Keratinocyte (primary cell): Measurements from ENCODE around the gene PFKFB4. TPM values are rescaled to one million over a fixed set of nuclear protein-coding genes. Genes with fewer than 3 reads are reported as not detected.

Experiments
- DNase-seq: peaks from one replicate; pipeline ENCODE4 v3.0.0-alpha.2; 2011; ENCODE audit warnings: low read depth, missing footprints, low spot score
- FAIRE-seq: peaks from 2 replicates; lab custom pipeline; 2011; peaks lifted over from hg19 to GRCh38; lab: Jason Lieb, UNC
- H2AFZ ChIP-seq: 2 replicates; pipeline ENCODE4 v1.6.0; 2012; ENCODE audit warnings: low read length, control low read depth, inconsistent platforms; ENCODE audit not compliant: control insufficient read depth
- H3K27ac ChIP-seq: 2 replicates; pipeline ENCODE4 v1.5.1; 2011; ENCODE audit warnings: low read length; ENCODE audit not compliant: control insufficient read depth, insufficient read depth
- H3K27me3 ChIP-seq: 3 replicates; pipeline ENCODE4 v1.6.0; 2011; ENCODE audit warnings: low read length; ENCODE audit not compliant: control insufficient read depth, insufficient read depth; ENCODE audit errors: extremely low read depth
- H3K36me3 ChIP-seq, 2 experiments: 2 replicates in 1 of 2; 3 replicates in 1 of 2; pipeline ENCODE4 v1.5.1; 2011; ENCODE audit warnings: low read length in 2 of 2, mild to moderate bottlenecking in 1 of 2; ENCODE audit not compliant: control insufficient read depth in 2 of 2, insufficient read depth in 2 of 2; ENCODE audit errors: extremely low read depth in 1 of 2
- H3K4me1 ChIP-seq: 3 replicates; pipeline ENCODE4 v1.5.1; 2011; ENCODE audit warnings: low read length; ENCODE audit not compliant: control insufficient read depth, insufficient read depth; ENCODE audit errors: extremely low read depth
- H3K4me2 ChIP-seq: 3 replicates; pipeline ENCODE4 v1.6.0; 2011; ENCODE audit warnings: low read depth, low read length; ENCODE audit not compliant: control insufficient read depth, insufficient read depth; ENCODE audit errors: extremely low read depth
- H3K4me3 ChIP-seq, 3 experiments: fragments of 200-600 bp in 1 of 3; sonication (generic) in 1 of 3; 2 replicates in 2 of 3; 3 replicates in 1 of 3; pipeline ENCODE4 v1.5.1; 2011 to 2016; ENCODE audit warnings: low read length in 3 of 3, mild to moderate bottlenecking in 3 of 3, control low read depth in 2 of 3, inconsistent platforms in 1 of 3, low read depth in 1 of 3, mixed read lengths in 1 of 3, mixed run types in 1 of 3, moderate library complexity in 1 of 3; ENCODE audit not compliant: control insufficient read depth in 2 of 3, insufficient read depth in 2 of 3; ENCODE audit errors: extremely low read depth in 1 of 3
- H3K79me2 ChIP-seq: 2 replicates; pipeline ENCODE4 v1.6.0; 2012; ENCODE audit warnings: low read length; ENCODE audit not compliant: control insufficient read depth, insufficient read depth
- H3K9ac ChIP-seq: 3 replicates; pipeline ENCODE4 v1.6.0; 2011; ENCODE audit warnings: low read length; ENCODE audit not compliant: control insufficient read depth, insufficient read depth; ENCODE audit errors: extremely low read depth
- H3K9me1 ChIP-seq: 3 replicates; pipeline ENCODE4 v1.6.0; 2011; ENCODE audit warnings: low read length; ENCODE audit not compliant: control insufficient read depth, insufficient read depth; ENCODE audit errors: extremely low read depth
- H3K9me3 ChIP-seq: 2 replicates; pipeline ENCODE4 v1.5.1; 2012; ENCODE audit warnings: low read depth, low read length; ENCODE audit not compliant: control insufficient read depth
- H4K20me1 ChIP-seq: 3 replicates; pipeline ENCODE4 v1.6.0; 2011; ENCODE audit warnings: low read length; ENCODE audit not compliant: control insufficient read depth, insufficient read depth; ENCODE audit errors: extremely low read depth
- EZH2 ChIP-seq: IDR thresholded peaks from one replicate; pipeline ENCODE4 v1.6.1; 2012; ENCODE audit warnings: inconsistent platforms, mild to moderate bottlenecking, low read length, moderate library complexity
- dilution Hi-C: fragments of 300-500 bp; cut with MboI; formaldehyde crosslinking; loops from one replicate; pipeline ENCODE4 v1.7.0; 2020; ENCODE audit warnings: low sequenced_read_pairs; ENCODE audit not compliant: extremely low pct_ligation_motif_present
- polyA plus RNA-seq, 5 experiments: library from polyadenylated mRNA; depleted of rRNA in 3 of 5; stranded (reverse) in 3 of 5; stranded (forward) in 1 of 5; unstranded in 1 of 5; fragments of >200 nt; gene quantifications; 1 replicate in 1 of 5; 2 replicates in 3 of 5; 3 replicates in 1 of 5; pipeline versions ENCODE4 v1.2.1 to v1.2.3, GENCODE V29; 2011 to 2012; ENCODE audit warnings: missing spikeins in 2 of 5, low read depth in 1 of 5, low replicate concordance in 1 of 5
- TF ChIP-seq, protein P1 (sequence below), 3 experiments: IDR thresholded peaks in 1 of 3; conservative IDR thresholded peaks in 1 of 3; optimal IDR thresholded peaks in 1 of 3; 2 replicates in 2 of 3; 3 replicates in 1 of 3; pipeline versions ENCODE3 to v1.5.1; 2011; ENCODE audit warnings: low read length in 3 of 3, mild to moderate bottlenecking in 3 of 3, moderate library complexity in 2 of 3, control low read depth in 1 of 3, inconsistent platforms in 1 of 3; ENCODE audit not compliant: insufficient read depth in 2 of 3; ENCODE audit errors: extremely low read depth in 1 of 3

The PFKFB4 gene
- polyA plus RNA-seq, 1 donor (not counting 4 experiments of a cell fraction or from before 2014, with no cell fraction given) = 15.1 TPM

DNA sequence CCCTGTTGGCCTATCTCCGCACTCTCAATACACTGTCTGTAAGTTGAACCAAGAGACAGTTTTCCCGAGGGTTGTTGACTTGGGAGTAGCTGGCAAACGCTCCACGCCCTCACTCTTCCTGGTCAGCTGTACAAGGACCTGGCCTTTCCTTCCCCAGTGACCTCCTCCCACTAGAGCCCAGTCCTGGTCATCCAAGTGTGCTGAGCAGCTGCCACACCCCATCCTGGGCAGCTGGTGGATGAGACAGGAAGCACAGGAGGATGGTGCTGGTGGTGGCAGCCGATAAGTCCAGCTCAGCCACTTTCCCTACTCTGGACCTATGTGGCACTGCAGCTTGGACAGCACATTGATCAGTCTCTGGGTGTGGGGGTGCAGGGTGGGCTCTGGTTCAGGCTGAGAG lies 19.8 kb downstream of the PFKFB4 start:
- DNase-seq (no peak), FAIRE-seq (no peak)
- no peak overlapping the region for H3K4me3 ChIP-seq
- no peaks in the 10 kb centered on the region for H3K9me3 ChIP-seq
- no peaks in the 10 kb centered on the region for H4K20me1 ChIP-seq
- no peak overlapping the region for H3K4me2 ChIP-seq
- no peak overlapping the region for H3K27ac ChIP-seq
- no peak overlapping the region for H2AFZ ChIP-seq
- TF ChIP-seq EZH2 = no peak
- TF ChIP-seq, protein P1, sequence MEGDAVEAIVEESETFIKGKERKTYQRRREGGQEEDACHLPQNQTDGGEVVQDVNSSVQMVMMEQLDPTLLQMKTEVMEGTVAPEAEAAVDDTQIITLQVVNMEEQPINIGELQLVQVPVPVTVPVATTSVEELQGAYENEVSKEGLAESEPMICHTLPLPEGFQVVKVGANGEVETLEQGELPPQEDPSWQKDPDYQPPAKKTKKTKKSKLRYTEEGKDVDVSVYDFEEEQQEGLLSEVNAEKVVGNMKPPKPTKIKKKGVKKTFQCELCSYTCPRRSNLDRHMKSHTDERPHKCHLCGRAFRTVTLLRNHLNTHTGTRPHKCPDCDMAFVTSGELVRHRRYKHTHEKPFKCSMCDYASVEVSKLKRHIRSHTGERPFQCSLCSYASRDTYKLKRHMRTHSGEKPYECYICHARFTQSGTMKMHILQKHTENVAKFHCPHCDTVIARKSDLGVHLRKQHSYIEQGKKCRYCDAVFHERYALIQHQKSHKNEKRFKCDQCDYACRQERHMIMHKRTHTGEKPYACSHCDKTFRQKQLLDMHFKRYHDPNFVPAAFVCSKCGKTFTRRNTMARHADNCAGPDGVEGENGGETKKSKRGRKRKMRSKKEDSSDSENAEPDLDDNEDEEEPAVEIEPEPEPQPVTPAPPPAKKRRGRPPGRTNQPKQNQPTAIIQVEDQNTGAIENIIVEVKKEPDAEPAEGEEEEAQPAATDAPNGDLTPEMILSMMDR (optimal IDR thresholded peaks at IDR 0.05 in 1 of 3, IDR thresholded peaks at IDR 0.05 in 1 of 3, conservative IDR thresholded peaks at IDR 0.05 in 1 of 3; ENCODE audit: extremely low read depth in 1 of 3, insufficient read depth in 2 of 3, low read length in 3 of 3) = no peak
- no peak overlapping the region for H3K9ac ChIP-seq
- peaks cover 29 to 30% of the 10 kb centered on the region in 2 experiments for H3K36me3 ChIP-seq
- no peaks in the 10 kb centered on the region for H3K9me1 ChIP-seq
- no peaks in the 10 kb centered on the region for H3K27me3 ChIP-seq
- no peaks in the 10 kb centered on the region for H3K79me2 ChIP-seq
- dilution Hi-C loops = no loop called here
- H3K4me1 ChIP-seq = peaks cover 11% of the 10 kb centered on the region

DNA sequence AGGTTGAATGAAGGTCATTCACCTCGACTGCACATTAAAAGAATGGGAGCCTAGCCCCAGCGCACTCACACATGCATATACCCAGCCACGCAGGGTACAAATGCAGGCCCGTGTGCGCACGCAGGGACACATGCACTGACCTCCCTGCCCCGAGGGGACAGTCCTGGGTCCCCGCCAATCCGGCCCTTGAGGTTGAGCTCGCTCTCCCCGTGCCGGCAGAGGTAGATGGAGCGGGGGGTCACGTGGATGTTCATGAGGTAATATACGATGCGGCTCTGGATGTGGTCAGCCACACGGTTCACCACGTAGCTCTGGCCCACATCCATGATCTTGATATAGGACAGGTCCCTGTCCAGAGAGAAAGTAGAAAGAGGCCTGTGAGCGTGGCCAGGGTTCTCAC lies 20.5 kb downstream of the PFKFB4 start:
- Histone ChIP-seq H3K4me2 (peak overlapping the region; percentile 19), H3K9me3 (no peaks in the 10 kb centered on the region), H4K20me1 (no peaks in the 10 kb centered on the region), H3K4me1 (peaks cover 11% of the 10 kb centered on the region), H3K4me3 (no peak overlapping the region), H3K36me3 (peaks cover 24 to 30% of the 10 kb centered on the region in 2 experiments), H3K79me2 (no peaks in the 10 kb centered on the region), H2AFZ (no peak overlapping the region), H3K27ac (peak overlapping the region; percentile 51), H3K27me3 (no peaks in the 10 kb centered on the region), H3K9me1 (no peaks in the 10 kb centered on the region), H3K9ac (no peak overlapping the region)
- dilution Hi-C loops = no loop called here
- TF ChIP-seq, protein P1 (optimal IDR thresholded peaks at IDR 0.05 in 1 of 3, IDR thresholded peaks at IDR 0.05 in 1 of 3, conservative IDR thresholded peaks at IDR 0.05 in 1 of 3; ENCODE audit: extremely low read depth in 1 of 3, insufficient read depth in 2 of 3, low read length in 3 of 3) = no peak
- no peak for TF ChIP-seq EZH2
- DNase-seq = no peak
- no peak for FAIRE-seq
